SJSA1 (cell line): ENCODE measurements around the gene HMGCL. TPM values are rescaled to one million over a fixed set of nuclear protein-coding genes. Genes with fewer than 3 reads are reported as not detected.
"Not testable (repeated sequence)": the region's sequence is repeated elsewhere in the genome, so short reads cannot be mapped to it uniquely, and the experiment has no call there.

ENCODE experiments used
- DNase-seq, 2 experiments: peaks; one replicate each; pipeline ENCODE4 v3.0.0-alpha.2; 2015 to 2020; ENCODE audit warnings: low spot score in 2 of 2, low read depth in 1 of 2
- H3K27ac ChIP-seq: fragments of 250-450 bp; sonication (Bioruptor Pico); 2 replicates; pipeline ENCODE4 v1.5.1; 2020; ENCODE audit warnings: mild to moderate bottlenecking, moderate library complexity
- H3K27me3 ChIP-seq: fragments of 250-450 bp; sonication (Bioruptor Pico); replicated peaks from 2 replicates; pipeline ENCODE4 v1.5.1; 2020; ENCODE audit warnings: mild to moderate bottlenecking, moderate library complexity
- H3K36me3 ChIP-seq: fragments of 250-450 bp; sonication (Bioruptor Pico); 2 replicates; pipeline ENCODE4 v1.5.1; 2020; ENCODE audit warnings: mild to moderate bottlenecking
- H3K4me1 ChIP-seq: fragments of 250-450 bp; sonication (Bioruptor Pico); replicated peaks from 2 replicates; pipeline ENCODE4 v1.6.1; 2021; ENCODE audit warnings: mild to moderate bottlenecking
- H3K4me3 ChIP-seq: fragments of 250-450 bp; sonication (Bioruptor Pico); 2 replicates; pipeline ENCODE4 v1.5.1; 2020; ENCODE audit warnings: mild to moderate bottlenecking
- H3K9me3 ChIP-seq: fragments of 250-450 bp; sonication (Bioruptor Pico); replicated peaks from 2 replicates; pipeline ENCODE4 v1.5.1; 2020; ENCODE audit warnings: mild to moderate bottlenecking
- total RNA-seq: library from RNA; depleted of rRNA; stranded (reverse); fragments of >200 nt; shearing (Covaris generic); gene quantifications from 2 replicates; pipeline ENCODE4 v1.2.3, GENCODE V29; 2014

The HMGCL gene
- total RNA-seq, 1 experiment from 2014 or later = 35.9 TPM

GRCh38 chr1:23816361-23816760 lies 8.9 kb downstream of the HMGCL start:
- Histone ChIP-seq H3K36me3 (peaks cover 21% of the 10 kb centered on the region), H3K27me3 (no peaks in the 10 kb centered on the region), H3K9me3 (no peaks in the 10 kb centered on the region), H3K4me1 (no peaks in the 10 kb centered on the region), H3K4me3 (no peak overlapping the region), H3K27ac (no peak overlapping the region)
- no peak for DNase-seq

- no peak overlapping the region for H3K27ac ChIP-seq
- H3K4me3 ChIP-seq = no peak overlapping the region
- H3K4me1 ChIP-seq = no peaks in the 10 kb centered on the region
- no peaks in the 10 kb centered on the region for H3K27me3 ChIP-seq
- H3K9me3 ChIP-seq = no peaks in the 10 kb centered on the region
- H3K36me3 ChIP-seq = peaks cover 21% of the 10 kb centered on the region
- DNase-seq = no peak
These were observed 11.2 kb downstream of the HMGCL start for GRCh38 chr1:23814016-23814415.

GRCh38 chr1:23810818-23811540 lies 14.2 kb downstream of the HMGCL start:
- no peaks in the 10 kb centered on the region for H3K27me3 ChIP-seq
- H3K36me3 ChIP-seq = peaks cover 13% of the 10 kb centered on the region
- no peak overlapping the region for H3K4me3 ChIP-seq
- H3K4me1 ChIP-seq = no peaks in the 10 kb centered on the region
- no peaks in the 10 kb centered on the region for H3K9me3 ChIP-seq
- H3K27ac ChIP-seq = no peak overlapping the region
- no peak for DNase-seq

GRCh38 chr1:23809751-23810171 lies 15.5 kb downstream of the HMGCL start:
- DNase-seq = peak; percentile 51 to 78
- Histone ChIP-seq H3K9me3 (no peaks in the 10 kb centered on the region), H3K4me3 (no peak overlapping the region), H3K4me1 (no peaks in the 10 kb centered on the region), H3K36me3 (peaks cover 10% of the 10 kb centered on the region), H3K27ac (no peak overlapping the region), H3K27me3 (no peaks in the 10 kb centered on the region)

- Histone ChIP-seq H3K4me1 (no peaks in the 10 kb centered on the region), H3K27ac (no peak overlapping the region), H3K4me3 (no peak overlapping the region), H3K36me3 (peaks cover 2% of the 10 kb centered on the region; the same call in 1 of the 2 replicates), H3K9me3 (no peaks in the 10 kb centered on the region), H3K27me3 (no peaks in the 10 kb centered on the region)
- DNase-seq = no peak
These were observed 17.8 kb downstream of the HMGCL start for GRCh38 chr1:23807453-23807852.

- no peaks in the 10 kb centered on the region for H3K9me3 ChIP-seq
- no peak overlapping the region for H3K4me3 ChIP-seq
- H3K36me3 ChIP-seq = peaks cover 2% of the 10 kb centered on the region; the same call in 1 of the 2 replicates
- peaks cover 2% of the 10 kb centered on the region for H3K4me1 ChIP-seq
- H3K27me3 ChIP-seq = no peaks in the 10 kb centered on the region
- H3K27ac ChIP-seq = no peak overlapping the region
- no peak for DNase-seq
These were observed 18.9 kb downstream of the HMGCL start for GRCh38 chr1:23806280-23806679.

GRCh38 chr1:23805025-23805424 lies 20.2 kb downstream of the HMGCL start:
- Histone ChIP-seq H3K27ac (no peak overlapping the region), H3K4me3 (no peak overlapping the region), H3K9me3 (no peaks in the 10 kb centered on the region), H3K36me3 (peaks cover 5% of the 10 kb centered on the region; the same call in 1 of the 2 replicates), H3K4me1 (peaks cover 5% of the 10 kb centered on the region), H3K27me3 (no peaks in the 10 kb centered on the region)
- no peak for DNase-seq

- Histone ChIP-seq H3K4me3 (no peak overlapping the region), H3K36me3 (peaks cover 10% of the 10 kb centered on the region), H3K27me3 (no peaks in the 10 kb centered on the region), H3K9me3 (no peaks in the 10 kb centered on the region), H3K27ac (no peak overlapping the region), H3K4me1 (peaks cover 12% of the 10 kb centered on the region)
- DNase-seq = no peak
These were observed 20.9 kb downstream of the HMGCL start for GRCh38 chr1:23804183-23804835.

GRCh38 chr1:23803674-23804073 lies 21.6 kb downstream of the HMGCL start:
- Histone ChIP-seq H3K36me3 (peaks cover 16% of the 10 kb centered on the region), H3K27ac (no peak overlapping the region), H3K9me3 (no peaks in the 10 kb centered on the region), H3K27me3 (no peaks in the 10 kb centered on the region), H3K4me3 (no peak overlapping the region), H3K4me1 (peaks cover 17% of the 10 kb centered on the region)
- no peak for DNase-seq

GRCh38 chr1:23802809-23803342 lies 22.4 kb downstream of the HMGCL start:
- not testable (repeated sequence) for H3K27me3 ChIP-seq, DNase-seq, H3K9me3 ChIP-seq, H3K4me3 ChIP-seq, H3K27ac ChIP-seq
- Histone ChIP-seq H3K4me1 (peaks cover 17% of the 10 kb centered on the region), H3K36me3 (peaks cover 22% of the 10 kb centered on the region)

- peaks cover 17% of the 10 kb centered on the region for H3K4me1 ChIP-seq
- no peak for DNase-seq
- H3K27me3 ChIP-seq = no peaks in the 10 kb centered on the region
- H3K36me3 ChIP-seq = peaks cover 32% of the 10 kb centered on the region
- H3K9me3 ChIP-seq = no peaks in the 10 kb centered on the region
- no peak overlapping the region for H3K27ac ChIP-seq
- no peak overlapping the region for H3K4me3 ChIP-seq
These were observed 23.4 kb downstream of the HMGCL start for GRCh38 chr1:23801876-23802275.

GRCh38 chr1:23801338-23801748 lies 23.9 kb downstream of the HMGCL start:
- DNase-seq = no peak
- Histone ChIP-seq H3K4me3 (peak overlapping the region; percentile 74), H3K36me3 (peaks cover 35% of the 10 kb centered on the region), H3K4me1 (peaks cover 17% of the 10 kb centered on the region), H3K27me3 (no peaks in the 10 kb centered on the region), H3K27ac (peak overlapping the region; percentile 50), H3K9me3 (no peaks in the 10 kb centered on the region)

- peaks cover 39% of the 10 kb centered on the region for H3K36me3 ChIP-seq
- peak within 1 kb of the TSS; percentile 61 for H3K27ac ChIP-seq
- H3K9me3 ChIP-seq = no peaks in the 10 kb centered on the region
- H3K4me3 ChIP-seq = peak within 1 kb of the TSS; percentile 74
- H3K27me3 ChIP-seq = no peaks in the 10 kb centered on the region
- peaks cover 17% of the 10 kb centered on the region for H3K4me1 ChIP-seq
- peak; percentile 89 to 97 for DNase-seq
These were observed 24.6 kb downstream of the HMGCL start, which contains the start of gene GALE for GRCh38 chr1:23800400-23801337. Gene GALE, minus strand, starts transcription at chr1:23800754. Its CDS starts 1,747 bp downstream, at chr1:23799007.
